OCI-M1 (cell line): Measurements from ENCODE around the gene RAB42.
"Not testable (repeated sequence)": the region's sequence is repeated elsewhere in the genome, so short reads cannot be mapped to it uniquely, and the experiment has no call there.

ENCODE experiments used
- DNase-seq: peaks from one replicate; lab custom pipeline; 2025; lab: John Stamatoyannopoulos, UW

RAB42 gene

DNA sequence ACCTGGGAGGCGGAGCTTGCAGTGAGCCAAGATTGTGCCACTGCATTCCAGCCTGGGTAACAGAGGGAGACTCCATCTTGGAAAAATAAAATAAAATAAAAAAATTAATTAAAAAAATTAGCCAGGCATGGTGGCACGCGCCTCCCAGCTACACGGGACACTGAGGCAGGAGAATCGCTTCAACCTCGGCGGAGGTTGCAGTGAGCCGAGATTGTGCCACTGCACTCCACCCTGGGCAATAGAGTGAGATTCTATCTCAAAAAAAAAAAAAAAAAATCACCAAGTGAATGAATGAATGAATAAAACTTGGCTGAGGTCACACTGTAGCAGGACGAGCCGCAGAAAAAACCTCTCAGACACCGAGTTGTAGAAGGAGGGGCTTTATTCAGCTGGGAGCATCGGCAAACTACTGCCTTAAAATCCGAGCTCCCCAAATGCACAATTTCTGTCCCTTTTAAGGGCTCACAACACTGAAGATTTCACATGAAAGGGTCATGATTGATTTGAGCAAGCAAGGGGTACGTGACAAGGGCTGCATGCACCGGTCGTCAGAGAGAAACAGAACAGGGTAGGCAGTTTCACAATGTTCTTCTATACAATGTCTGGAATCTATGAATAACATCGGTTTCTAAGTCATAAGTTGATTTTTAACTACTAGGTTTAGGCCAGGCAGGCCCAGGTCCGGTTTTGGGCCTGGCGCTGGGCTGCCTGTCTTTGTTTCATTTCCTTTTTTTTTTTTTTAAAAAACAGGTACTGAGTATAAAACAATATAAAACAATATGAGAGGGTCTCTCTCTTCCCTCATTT, 5.3 kb upstream of the RAB42 start:
- not testable (repeated sequence) for DNase-seq

DNA sequence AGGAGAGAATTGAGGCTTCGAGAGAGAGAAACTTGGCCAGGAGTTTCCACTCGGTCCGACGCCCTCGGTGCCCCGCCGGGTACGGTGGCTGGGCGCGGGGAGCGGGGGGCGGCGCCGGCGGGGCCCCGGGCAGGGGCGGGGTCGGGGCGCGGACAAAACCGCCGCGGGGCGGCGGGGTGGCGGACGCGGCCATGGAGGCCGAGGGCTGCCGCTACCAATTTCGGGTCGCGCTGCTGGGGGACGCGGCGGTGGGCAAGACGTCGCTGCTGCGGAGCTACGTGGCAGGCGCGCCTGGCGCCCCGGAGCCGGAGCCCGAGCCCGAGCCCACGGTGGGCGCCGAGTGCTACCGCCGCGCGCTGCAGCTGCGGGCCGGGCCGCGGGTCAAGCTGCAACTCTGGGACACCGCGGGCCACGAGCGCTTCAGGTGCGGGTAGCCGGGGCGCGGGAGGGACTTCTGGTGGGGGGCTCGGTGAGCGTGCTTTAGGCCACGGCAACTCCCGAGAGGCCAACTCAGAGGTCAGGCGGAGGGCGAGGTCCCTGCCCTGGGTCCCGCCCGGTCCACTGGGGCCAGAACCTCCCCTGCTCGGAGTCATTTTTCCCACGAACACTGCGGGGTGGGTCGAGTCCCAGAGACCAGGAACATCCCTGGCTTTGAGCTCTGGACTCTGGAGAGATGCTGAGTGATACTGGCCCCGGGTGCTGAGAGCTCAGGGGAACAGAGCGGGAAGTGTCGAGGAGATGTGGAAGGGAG, 431 bp downstream of the RAB42 start:
- DNase-seq = no peak

DNA sequence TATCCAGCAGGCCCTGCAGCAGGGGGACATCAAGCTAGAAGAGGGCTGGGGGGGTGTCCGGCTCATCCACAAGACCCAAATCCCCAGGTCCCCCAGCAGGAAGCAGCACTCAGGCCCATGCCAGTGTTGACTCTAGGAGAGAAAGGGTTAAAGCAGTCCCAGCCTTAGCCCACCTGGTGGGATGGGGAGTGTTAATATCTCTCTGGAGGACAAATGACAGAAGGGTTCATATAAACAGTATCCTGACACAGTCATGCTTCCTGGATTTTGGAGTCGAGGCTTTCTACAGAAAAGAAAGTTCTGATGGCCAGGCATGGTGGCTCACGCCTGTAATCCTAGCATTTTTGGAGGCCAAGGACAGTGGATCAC, 1.9 kb downstream of the RAB42 start:
- not testable (repeated sequence) for DNase-seq

GRCh38 chr1:28594686-28595411, 2.8 kb downstream of the RAB42 start:
- not testable (repeated sequence) for DNase-seq

DNA sequence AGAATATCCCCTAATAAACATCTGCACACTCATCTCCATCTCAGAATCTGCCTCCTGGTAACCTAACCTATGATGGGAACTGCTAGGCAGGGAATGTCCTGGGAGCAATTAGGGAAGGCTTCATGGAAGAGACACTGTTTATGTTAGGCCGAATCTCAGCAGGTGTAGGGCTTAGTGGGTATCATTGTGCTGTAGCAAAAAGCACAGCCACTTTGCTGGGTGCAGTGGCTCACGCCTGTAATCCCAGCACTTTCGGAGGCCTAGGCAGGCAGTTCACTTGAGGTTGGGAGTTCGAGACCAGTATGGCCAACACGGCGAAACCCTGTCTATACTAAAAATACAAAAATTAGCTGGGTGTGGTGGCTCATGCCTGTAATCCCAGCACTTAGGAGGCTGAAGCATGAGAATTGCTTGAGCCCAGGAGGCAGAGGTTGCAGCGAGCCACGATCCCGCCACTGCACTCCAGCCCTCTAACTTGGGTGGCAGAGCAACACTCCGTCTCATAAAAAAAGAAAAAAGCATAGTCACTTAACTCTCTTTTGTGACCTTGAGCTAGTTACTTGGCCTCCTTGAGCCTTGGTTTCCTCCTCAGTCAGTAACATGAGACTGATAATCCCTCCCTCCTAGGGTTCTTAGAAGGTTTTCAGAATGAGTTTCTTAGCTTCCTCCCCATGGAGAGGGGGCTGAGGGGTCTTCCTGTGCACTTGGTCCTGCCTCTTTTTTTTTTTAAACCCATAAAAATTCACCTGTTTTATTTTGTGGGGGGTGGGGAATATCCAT, 3.5 kb downstream of the RAB42 start:
- DNase-seq = no peak

DNA sequence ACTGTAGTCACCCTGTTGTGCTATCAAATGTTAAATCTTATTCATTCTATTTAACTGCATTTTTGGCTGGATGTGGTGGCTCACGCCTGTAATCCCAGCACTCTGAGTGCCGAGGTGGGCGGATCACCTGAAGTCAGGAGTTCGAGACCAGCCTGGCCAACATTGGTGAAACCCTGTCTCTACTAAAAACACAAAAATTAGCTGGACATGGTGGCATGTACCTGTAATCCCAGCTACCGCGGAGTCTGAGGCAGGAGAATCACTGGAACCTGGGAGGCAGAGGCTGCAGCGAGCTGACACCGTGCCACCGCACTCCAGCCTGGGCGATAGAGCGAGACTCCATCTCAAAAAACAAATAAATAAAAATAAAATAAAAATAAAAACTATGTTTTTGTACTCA, 4.2 kb downstream of the RAB42 start:
- DNase-seq = not testable (repeated sequence)

DNA sequence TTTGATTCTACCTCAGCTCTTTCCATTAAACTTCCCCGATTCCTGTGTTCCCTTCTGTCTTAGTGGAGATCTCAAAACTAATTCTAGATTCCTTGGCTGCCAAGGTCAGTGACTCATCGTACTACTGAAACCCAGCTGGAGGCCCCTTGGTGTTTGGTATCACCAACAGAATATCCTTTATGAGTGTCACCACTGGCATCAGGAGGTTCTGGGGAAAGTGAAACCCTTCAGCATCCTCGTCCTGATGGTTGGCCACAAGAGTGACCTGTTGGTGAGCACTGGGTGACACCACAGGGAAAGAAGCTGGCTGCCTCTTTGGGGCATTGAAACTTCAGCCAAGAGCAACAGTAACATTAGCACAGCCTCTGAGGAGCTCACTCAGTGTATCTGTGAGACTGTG, 9.6 kb downstream of the RAB42 start:
- no peak for DNase-seq

- DNase-seq = peak; percentile 80
These were observed 10.7 kb downstream of the RAB42 start for GRCh38 chr1:28602536-28603439.

GRCh38 chr1:28604411-28604810, 12.3 kb downstream of the RAB42 start:
- no peak for DNase-seq

DNA sequence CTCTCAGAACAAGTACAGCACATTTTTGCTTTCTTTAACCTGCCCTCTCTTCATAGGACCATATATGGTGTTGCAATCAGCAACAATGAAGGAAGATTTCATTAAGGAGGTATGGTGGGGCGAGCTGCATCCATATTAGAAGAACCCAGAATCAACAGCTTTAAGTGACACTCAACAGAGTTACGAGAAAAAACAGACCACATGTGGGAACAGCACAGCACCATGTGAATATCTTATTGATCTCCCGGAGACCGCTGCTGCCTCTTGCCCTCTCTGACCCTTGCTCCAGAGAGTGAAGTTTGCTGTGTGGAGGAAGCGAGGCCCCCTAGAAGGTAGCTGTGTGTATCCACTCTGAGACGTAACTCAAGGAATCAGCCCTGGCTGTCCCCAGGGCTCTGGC, 12.9 kb downstream of the RAB42 start:
- no peak for DNase-seq

- no peak for DNase-seq
These were observed 14.7 kb downstream of the RAB42 start for GRCh38 chr1:28606771-28607170.

GRCh38 chr1:28613175-28613574, 21.1 kb downstream of the RAB42 start:
- DNase-seq = no peak

GRCh38 chr1:28631713-28632112, 39.6 kb downstream of the RAB42 start:
- DNase-seq = no peak

DNA sequence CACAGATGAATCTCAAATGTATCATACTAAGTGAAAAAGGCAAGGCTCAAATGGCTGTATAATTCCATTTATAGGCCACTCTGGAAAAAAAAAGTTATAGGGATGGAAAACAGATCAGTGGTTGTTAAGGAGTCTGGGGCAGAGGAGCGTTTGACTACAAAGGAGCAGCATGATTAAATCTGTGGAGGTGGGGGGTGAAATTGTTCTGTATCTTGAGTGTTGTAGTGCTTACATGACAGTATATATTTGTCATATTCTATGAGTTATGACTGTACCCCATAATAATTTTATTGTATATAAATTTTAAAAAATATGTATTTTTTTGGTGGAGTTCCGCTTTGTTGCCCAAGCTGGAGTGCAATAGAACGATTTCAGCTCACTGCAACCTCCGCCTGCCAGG, 40.5 kb downstream of the RAB42 start:
- DNase-seq = no peak

DNA sequence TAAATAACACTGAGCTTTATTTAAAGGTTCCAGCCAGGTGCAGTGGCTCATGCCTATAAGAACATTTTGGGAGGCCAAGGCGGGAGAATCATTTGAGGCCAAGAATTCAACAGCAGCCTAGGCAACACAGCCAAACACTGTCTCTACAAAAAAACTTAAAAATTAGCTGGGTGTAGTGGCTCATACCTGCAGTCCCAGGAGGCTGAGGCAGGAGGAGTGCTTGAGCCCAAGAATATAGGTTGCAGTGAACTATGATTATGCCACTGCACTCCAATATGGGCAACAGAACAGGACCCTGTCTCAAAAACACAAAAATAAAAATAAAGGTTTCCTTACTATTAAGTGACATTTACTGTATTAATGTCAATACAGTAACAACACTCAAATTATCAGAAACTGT, 48.7 kb downstream of the RAB42 start:
- peak; percentile 37 for DNase-seq

- DNase-seq = peak; percentile 76
These were observed 50.2 kb downstream of the RAB42 start for GRCh38 chr1:28642056-28642846.

DNA sequence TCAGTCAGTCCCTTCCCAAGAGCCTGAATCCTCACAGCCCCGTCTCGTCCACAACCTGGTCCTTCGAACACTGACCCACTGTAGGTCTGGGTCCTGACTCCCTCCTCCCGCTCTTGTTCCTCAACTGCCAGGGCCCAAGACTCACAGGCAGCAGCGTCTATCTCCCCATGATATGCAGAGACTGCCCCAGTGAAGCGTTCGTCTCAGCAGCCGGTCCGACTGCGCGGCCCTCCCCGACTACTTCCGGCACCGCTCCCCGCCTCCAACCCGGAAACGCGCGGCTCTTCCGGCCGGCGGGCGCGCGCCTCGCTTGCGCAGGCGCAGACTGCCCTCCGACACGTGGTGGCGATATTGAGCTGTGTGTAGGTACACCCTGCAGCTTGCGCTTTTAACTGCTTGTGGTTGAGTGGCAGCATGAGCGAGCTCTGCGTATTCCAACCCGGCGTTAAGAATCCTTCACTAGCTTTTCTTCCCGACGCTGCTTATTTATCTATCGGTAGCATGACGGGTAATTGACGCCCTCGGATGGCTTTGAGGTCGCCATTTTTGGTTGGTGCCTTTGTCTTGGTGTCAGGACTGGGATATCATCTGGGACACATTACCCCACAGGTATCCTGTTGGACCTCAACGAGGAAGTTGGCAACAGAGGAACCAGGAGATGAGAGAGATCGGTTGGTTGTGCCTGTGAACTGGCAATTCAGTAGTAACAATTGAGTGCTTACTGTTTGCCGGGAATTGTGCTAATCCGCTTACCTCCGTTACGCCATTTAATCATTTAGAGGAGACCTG, 51.0 kb downstream of the RAB42 start, which contains the start of gene TAF12:
Gene TAF12 (minus strand): TSS at position 221 of the 789 bp plus-strand sequence. CDS start 20,986 bp downstream, outside the sequence.
- peak; percentile 98 for DNase-seq

GRCh38 chr1:28644494-28644893, 52.4 kb downstream of the RAB42 start:
- peak; percentile 12 for DNase-seq
